Cardiac muscle cell (in vitro differentiated cells and primary cell): ENCODE data around the gene PRKG1. TPM values are rescaled to one million over a fixed set of nuclear protein-coding genes. Genes with fewer than 3 reads are reported as not detected.
A peak's percentile ranks its signal among the peaks of the same experiment; 100 is the strongest.
"Not testable (repeated sequence)": the region's sequence is repeated elsewhere in the genome, so short reads cannot be mapped to it uniquely, and the experiment has no call there.

ENCODE experiments used
- DNase-seq, 2 donors: peaks; one replicate each; pipeline versions ENCODE4 v3.0.0 to v3.0.0-alpha.2; 2010 to 2017; ENCODE audit warnings: low read depth in 1 of 2, low spot score in 1 of 2
- H3K27ac ChIP-seq: fragments of 200-600 bp; sonication (generic); 2 replicates; pipeline ENCODE4 v1.5.1; 2016
- H3K27me3 ChIP-seq: fragments of 200-600 bp; sonication (generic); 2 replicates; pipeline ENCODE4 v1.6.0; 2016; ENCODE audit warnings: control low read depth
- H3K36me3 ChIP-seq: fragments of 200-600 bp; sonication (generic); 2 replicates; pipeline ENCODE4 v1.5.1; 2016; ENCODE audit warnings: control low read depth
- H3K4me1 ChIP-seq: fragments of 200-600 bp; sonication (generic); 2 replicates; pipeline ENCODE4 v1.8.1; 2017; ENCODE audit warnings: low read depth, mild to moderate bottlenecking, mixed run types
- H3K4me3 ChIP-seq: fragments of 200-600 bp; sonication (generic); 2 replicates; pipeline ENCODE4 v1.5.1; 2016; ENCODE audit warnings: mild to moderate bottlenecking
- H3K9me3 ChIP-seq: fragments of 200-600 bp; sonication (generic); 2 replicates; pipeline ENCODE4 v1.5.1; 2017; ENCODE audit warnings: low read depth, mild to moderate bottlenecking, control low read depth
- CTCF ChIP-seq: IDR thresholded peaks from 2 replicates; pipeline ENCODE4 v1.5.1; 2012; ENCODE audit warnings: low read depth, mild to moderate bottlenecking, low read length
- polyA plus RNA-seq: library from polyadenylated mRNA; unstranded; fragments of >200 nt; fragmentation: Nextera tagmentation; extraction: Ambion mirVana; gene quantifications from 2 replicates; pipeline ENCODE4 v1.2.1, GENCODE V29; 2016
- total RNA-seq: library from RNA; depleted of rRNA; stranded (reverse); fragments of >200 nt; gene quantifications from 2 replicates; pipeline ENCODE4 v1.2.3, GENCODE V29; 2016

The PRKG1 gene
- total and polyA plus RNA-seq, 2 experiments from 2014 or later, result 2.9 to 13.3 TPM

- DNase-seq, result peak; percentile 67 to 99
- H3K4me1 ChIP-seq, result no peaks in the 10 kb centered on the region
- no peak overlapping the region for H3K4me3 ChIP-seq
- no peaks in the 10 kb centered on the region for H3K36me3 ChIP-seq
- H3K27me3 ChIP-seq, result no peaks in the 10 kb centered on the region
- no peak overlapping the region for H3K27ac ChIP-seq
- H3K9me3 ChIP-seq, result no peaks in the 10 kb centered on the region
- peak; percentile 93 for TF ChIP-seq CTCF
These were observed 315.4 kb downstream of the PRKG1 start for GRCh38 chr10:51389415-51390321.

- not testable (repeated sequence) for H3K36me3 ChIP-seq, H3K27ac ChIP-seq, H3K27me3 ChIP-seq, H3K4me3 ChIP-seq, H3K4me1 ChIP-seq, DNase-seq, H3K9me3 ChIP-seq
These were observed 318.7 kb downstream of the PRKG1 start for GRCh38 chr10:51393006-51393405.

GRCh38 chr10:51394039-51394438 lies 319.8 kb downstream of the PRKG1 start:
- H3K36me3 ChIP-seq, result no peaks in the 10 kb centered on the region
- H3K4me3 ChIP-seq, result no peak overlapping the region
- no peaks in the 10 kb centered on the region for H3K4me1 ChIP-seq
- H3K27me3 ChIP-seq, result no peaks in the 10 kb centered on the region
- DNase-seq, result no peak
- no peak for TF ChIP-seq CTCF
- H3K27ac ChIP-seq, result no peak overlapping the region
- no peaks in the 10 kb centered on the region for H3K9me3 ChIP-seq

GRCh38 chr10:51397244-51397643 lies 323.0 kb downstream of the PRKG1 start:
- H3K4me3 ChIP-seq, result no peak overlapping the region
- H3K36me3 ChIP-seq, result no peaks in the 10 kb centered on the region
- TF ChIP-seq CTCF, result no peak
- H3K4me1 ChIP-seq, result no peaks in the 10 kb centered on the region
- no peak overlapping the region for H3K27ac ChIP-seq
- no peaks in the 10 kb centered on the region for H3K27me3 ChIP-seq
- no peak for DNase-seq
- H3K9me3 ChIP-seq, result no peaks in the 10 kb centered on the region

GRCh38 chr10:51397695-51398094 lies 323.4 kb downstream of the PRKG1 start:
- no peaks in the 10 kb centered on the region for H3K9me3 ChIP-seq
- no peak for TF ChIP-seq CTCF
- no peak overlapping the region for H3K27ac ChIP-seq
- no peak overlapping the region for H3K4me3 ChIP-seq
- H3K36me3 ChIP-seq, result no peaks in the 10 kb centered on the region
- no peaks in the 10 kb centered on the region for H3K4me1 ChIP-seq
- DNase-seq, result peak in 1 of 2 donors; percentile 74
- no peaks in the 10 kb centered on the region for H3K27me3 ChIP-seq

GRCh38 chr10:51399840-51400239 lies 325.6 kb downstream of the PRKG1 start:
- DNase-seq, result no peak
- no peaks in the 10 kb centered on the region for H3K27me3 ChIP-seq
- H3K4me1 ChIP-seq, result no peaks in the 10 kb centered on the region
- no peaks in the 10 kb centered on the region for H3K9me3 ChIP-seq
- TF ChIP-seq CTCF, result no peak
- H3K4me3 ChIP-seq, result no peak overlapping the region
- no peak overlapping the region for H3K27ac ChIP-seq
- no peaks in the 10 kb centered on the region for H3K36me3 ChIP-seq
